HFF-Myc (cell line): ENCODE data around the gene ZHX3.

Source experiments
- DNase-seq: peaks from one replicate; pipeline ENCODE4 v3.0.0-alpha.2; 2011; ENCODE audit warnings: low read depth; ENCODE audit errors: extremely low read depth
- H3K4me3 ChIP-seq: replicated peaks from 2 replicates; pipeline ENCODE4 v1.5.1; 2011; ENCODE audit warnings: low read depth, mild to moderate bottlenecking, control low read depth, low read length
- CTCF ChIP-seq: IDR thresholded peaks from 2 replicates; pipeline ENCODE4 v1.5.1; 2012; ENCODE audit warnings: mild to moderate bottlenecking, low read depth, low read length, control low read depth; ENCODE audit errors: missing control alignments

Gene ZHX3

GRCh38 chr20:41222296-41222695 lies 95.2 kb downstream of the ZHX3 start:
- H3K4me3 ChIP-seq, result no peak overlapping the region
- no peak for DNase-seq
- TF ChIP-seq CTCF, result no peak

- DNase-seq, result no peak
- TF ChIP-seq CTCF, result no peak
- H3K4me3 ChIP-seq, result no peak overlapping the region
Observed at GRCh38 chr20:41221614-41222218, 95.8 kb downstream of the ZHX3 start.

- DNase-seq, result no peak
- no peak overlapping the region for H3K4me3 ChIP-seq
- TF ChIP-seq CTCF, result no peak
Observed at GRCh38 chr20:41219824-41220223, 97.7 kb downstream of the ZHX3 start.

- DNase-seq, result peak; percentile 41
- TF ChIP-seq CTCF, result no peak
- H3K4me3 ChIP-seq, result no peak overlapping the region
Observed at GRCh38 chr20:41218466-41218865, 99.1 kb downstream of the ZHX3 start.

GRCh38 chr20:41217422-41217821 lies 100.1 kb downstream of the ZHX3 start:
- DNase-seq, result no peak
- no peak overlapping the region for H3K4me3 ChIP-seq
- no peak for TF ChIP-seq CTCF

GRCh38 chr20:41214666-41215065 lies 102.9 kb downstream of the ZHX3 start:
- no peak overlapping the region for H3K4me3 ChIP-seq
- DNase-seq, result no peak
- TF ChIP-seq CTCF, result no peak

- no peak overlapping the region for H3K4me3 ChIP-seq
- no peak for DNase-seq
- TF ChIP-seq CTCF, result no peak
Observed at GRCh38 chr20:41214202-41214601, 103.3 kb downstream of the ZHX3 start.
